Rectal smooth muscle tissue (tissue), 1 donor: ENCODE results near the gene IGFL2.
"Not testable (repeated sequence)": the region's sequence is repeated elsewhere in the genome, so short reads cannot be mapped to it uniquely, and the experiment has no call there.

Source experiments
- H3K27ac ChIP-seq: one replicate; pipeline ENCODE4 v1.7.0; 2013; ENCODE audit warnings: low read depth, low read length, inconsistent platforms
- H3K27me3 ChIP-seq: one replicate; pipeline ENCODE4 v1.7.0; 2013; ENCODE audit warnings: low read length; ENCODE audit not compliant: control insufficient read depth, insufficient read depth
- H3K36me3 ChIP-seq: one replicate; pipeline ENCODE4 v1.7.0; 2013; ENCODE audit warnings: low read length; ENCODE audit not compliant: control insufficient read depth, insufficient read depth
- H3K4me1 ChIP-seq: one replicate; pipeline ENCODE4 v1.7.0; 2013; ENCODE audit warnings: low read length; ENCODE audit not compliant: control insufficient read depth, insufficient read depth
- H3K4me3 ChIP-seq: one replicate; pipeline ENCODE4 v1.7.0; 2013; ENCODE audit warnings: low read length
- H3K9ac ChIP-seq: one replicate; pipeline ENCODE4 v1.7.0; 2013; ENCODE audit warnings: low read length

The IGFL2 gene

DNA sequence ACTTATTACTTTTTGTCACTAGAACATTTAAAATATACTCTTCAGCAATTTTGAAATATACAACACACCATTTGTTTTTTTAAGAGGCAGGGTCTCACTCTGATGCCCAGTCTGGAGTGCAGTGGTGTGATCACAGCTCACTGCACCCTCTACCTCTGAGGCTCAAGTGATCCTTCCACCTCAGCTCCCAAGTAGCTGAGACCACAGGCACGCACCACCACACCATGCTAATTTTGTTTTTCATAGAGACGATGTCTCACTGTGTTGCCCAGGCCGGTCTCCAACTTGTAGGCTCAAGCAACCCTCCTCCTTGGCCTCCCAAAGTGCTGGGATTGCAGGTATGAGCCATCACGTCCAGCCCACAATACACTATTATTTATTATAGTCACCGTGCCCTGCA, 2.6 kb downstream of the IGFL2 start:
- Histone ChIP-seq H3K27me3 (no peaks in the 10 kb centered on the region), H3K27ac (no peak overlapping the region), H3K4me1 (no peaks in the 10 kb centered on the region), H3K9ac (no peak overlapping the region), H3K4me3 (no peak overlapping the region), H3K36me3 (no peaks in the 10 kb centered on the region)

DNA sequence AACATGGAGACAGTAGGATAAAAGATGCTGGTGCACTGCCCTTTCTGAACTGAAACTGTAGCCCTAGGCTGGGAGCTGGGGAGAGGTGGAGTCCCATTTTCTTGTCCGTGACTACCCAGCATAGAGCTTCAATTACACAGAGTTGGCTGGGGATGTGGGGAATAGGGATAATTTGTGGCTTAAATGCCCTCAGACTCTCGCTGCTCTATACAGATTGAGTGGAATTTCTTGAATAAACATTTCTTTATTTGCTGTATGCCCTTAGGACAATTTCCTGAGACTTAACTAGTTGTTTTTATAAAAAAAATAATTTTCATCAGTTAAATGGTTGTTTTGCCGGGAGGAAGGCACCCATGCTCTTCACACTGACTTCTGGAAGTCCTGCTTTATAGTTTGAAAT, 7.2 kb downstream of the IGFL2 start:
- H3K36me3 ChIP-seq, result no peaks in the 10 kb centered on the region
- no peak overlapping the region for H3K9ac ChIP-seq
- H3K4me3 ChIP-seq, result no peak overlapping the region
- no peak overlapping the region for H3K27ac ChIP-seq
- H3K4me1 ChIP-seq, result no peaks in the 10 kb centered on the region
- no peaks in the 10 kb centered on the region for H3K27me3 ChIP-seq

DNA sequence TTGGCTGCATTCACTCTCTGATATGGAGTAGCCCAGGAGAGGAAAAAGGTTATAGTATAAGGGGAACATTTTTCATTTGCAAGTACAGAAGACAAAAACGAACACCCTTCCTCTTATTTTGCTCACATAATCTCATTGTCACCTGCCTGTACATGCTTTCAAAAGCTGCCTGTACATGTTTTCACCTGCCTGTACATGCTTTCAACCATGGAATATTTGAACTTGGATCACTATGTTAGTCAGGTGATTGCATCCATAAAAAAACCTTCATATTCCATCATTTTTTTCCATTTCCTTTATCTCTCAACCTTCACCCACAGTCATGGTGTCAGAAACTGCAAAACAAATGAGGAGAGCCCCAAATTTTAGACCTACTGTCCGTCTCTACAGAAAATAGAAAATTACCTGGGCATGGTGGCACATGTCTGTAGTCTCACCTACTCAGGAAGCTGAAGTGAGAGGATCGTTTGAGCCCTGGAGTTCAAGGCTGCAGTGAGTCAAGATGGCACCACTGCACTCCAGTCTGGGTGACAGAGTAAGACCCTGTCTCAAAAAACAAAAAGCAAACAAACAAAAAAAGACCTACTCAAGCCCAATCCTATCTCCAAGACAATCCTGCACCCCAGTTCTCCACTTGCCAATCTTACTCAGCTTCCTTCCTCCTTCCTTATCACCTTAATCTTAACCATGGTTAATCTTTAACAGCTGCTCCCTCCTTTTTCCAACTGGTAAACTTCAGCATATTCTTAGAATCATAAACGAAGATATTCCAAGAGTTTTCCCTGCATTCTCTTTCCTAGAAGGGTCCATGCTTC, 11.6 kb downstream of the IGFL2 start:
- Histone ChIP-seq H3K27ac (no peak overlapping the region), H3K9ac (no peak overlapping the region), H3K36me3 (no peaks in the 10 kb centered on the region)

DNA sequence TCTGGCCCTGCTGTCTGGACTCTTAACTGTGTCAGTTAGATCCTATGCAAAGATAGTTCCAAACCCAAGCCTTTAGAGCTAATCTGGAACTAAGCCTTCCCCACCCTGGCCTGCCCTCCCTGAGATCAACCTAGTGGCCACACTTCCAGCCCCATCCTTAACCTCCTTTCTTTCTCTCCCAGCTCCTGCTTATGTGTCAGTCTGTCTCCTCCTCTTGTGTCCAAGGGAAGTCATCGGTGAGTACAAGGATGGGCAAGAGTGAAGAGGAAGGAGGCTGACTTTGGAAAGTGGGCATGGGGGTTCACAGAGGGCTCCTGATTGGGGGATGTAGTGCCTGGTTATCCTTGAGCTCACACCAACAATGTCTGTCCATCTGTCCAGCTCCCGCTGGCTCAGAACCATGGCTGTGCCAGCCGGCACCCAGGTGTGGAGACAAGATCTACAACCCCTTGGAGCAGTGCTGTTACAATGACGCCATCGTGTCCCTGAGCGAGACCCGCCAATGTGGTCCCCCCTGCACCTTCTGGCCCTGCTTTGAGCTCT, 12.3 kb downstream of the IGFL2 start:
- H3K4me3 ChIP-seq, result no peak overlapping the region
- no peaks in the 10 kb centered on the region for H3K27me3 ChIP-seq
- no peaks in the 10 kb centered on the region for H3K4me1 ChIP-seq
- no peaks in the 10 kb centered on the region for H3K36me3 ChIP-seq
- H3K9ac ChIP-seq, result no peak overlapping the region
- no peak overlapping the region for H3K27ac ChIP-seq

More for the DNA sequence above, 11.6 kb downstream of the IGFL2 start:
- H3K4me3 ChIP-seq, result no peak overlapping the region
- H3K4me1 ChIP-seq, result no peaks in the 10 kb centered on the region
- no peaks in the 10 kb centered on the region for H3K27me3 ChIP-seq

DNA sequence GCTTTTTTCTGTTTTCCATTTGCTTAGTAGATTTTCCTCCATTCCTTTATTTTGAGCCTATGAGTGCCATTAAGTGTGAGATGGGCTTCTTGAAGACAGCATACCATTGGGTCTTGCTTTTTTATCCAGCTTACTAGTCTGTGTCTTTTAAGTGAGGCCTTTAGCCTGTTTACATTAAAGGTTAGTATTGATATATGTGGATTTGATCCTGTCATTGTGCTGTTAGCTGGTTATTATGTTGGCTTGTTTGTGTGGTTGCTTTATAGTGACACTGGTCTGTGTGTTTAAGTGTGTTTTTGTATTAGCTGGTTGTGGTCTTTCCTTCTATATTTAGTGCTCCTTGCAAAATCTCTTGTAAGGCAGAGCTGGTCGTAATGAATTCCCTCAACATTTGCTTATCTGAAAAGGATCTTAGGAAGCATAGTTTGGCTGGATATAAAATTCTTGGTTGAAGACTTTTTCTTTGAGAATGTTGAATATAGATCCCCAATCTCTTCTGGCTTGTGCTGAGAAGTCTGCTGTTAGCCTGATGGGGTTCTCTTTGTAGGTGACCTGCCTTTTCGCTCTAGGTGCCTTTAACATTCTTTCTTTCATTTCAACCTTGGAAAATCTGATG, 13.7 kb downstream of the IGFL2 start:
- H3K4me1 ChIP-seq, H3K27ac ChIP-seq, H3K36me3 ChIP-seq, H3K27me3 ChIP-seq, H3K4me3 ChIP-seq, H3K9ac ChIP-seq: not testable (repeated sequence)

DNA sequence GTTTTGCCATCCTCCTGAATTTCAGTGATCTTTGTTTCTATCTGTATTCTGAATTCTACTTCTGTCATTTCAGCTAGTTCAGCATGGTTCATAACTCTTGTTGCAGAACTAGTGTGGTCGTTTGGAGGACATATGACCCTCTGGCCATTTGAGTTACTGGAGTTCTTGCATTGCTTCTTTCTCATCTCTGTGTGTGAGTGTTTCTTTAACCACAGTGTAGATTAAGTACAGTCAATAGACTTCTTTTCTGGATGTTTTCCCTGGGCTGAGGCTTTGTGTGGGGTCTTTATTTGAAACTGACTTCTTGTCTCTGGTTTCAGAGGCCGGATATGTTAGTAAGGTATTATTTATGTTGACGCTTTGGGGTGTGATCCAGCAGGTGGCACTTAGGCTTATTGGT, 14.7 kb downstream of the IGFL2 start:
- Histone ChIP-seq H3K4me3 (no peak overlapping the region), H3K36me3 (no peaks in the 10 kb centered on the region), H3K4me1 (no peaks in the 10 kb centered on the region), H3K27ac (no peak overlapping the region), H3K27me3 (no peaks in the 10 kb centered on the region), H3K9ac (no peak overlapping the region)

DNA sequence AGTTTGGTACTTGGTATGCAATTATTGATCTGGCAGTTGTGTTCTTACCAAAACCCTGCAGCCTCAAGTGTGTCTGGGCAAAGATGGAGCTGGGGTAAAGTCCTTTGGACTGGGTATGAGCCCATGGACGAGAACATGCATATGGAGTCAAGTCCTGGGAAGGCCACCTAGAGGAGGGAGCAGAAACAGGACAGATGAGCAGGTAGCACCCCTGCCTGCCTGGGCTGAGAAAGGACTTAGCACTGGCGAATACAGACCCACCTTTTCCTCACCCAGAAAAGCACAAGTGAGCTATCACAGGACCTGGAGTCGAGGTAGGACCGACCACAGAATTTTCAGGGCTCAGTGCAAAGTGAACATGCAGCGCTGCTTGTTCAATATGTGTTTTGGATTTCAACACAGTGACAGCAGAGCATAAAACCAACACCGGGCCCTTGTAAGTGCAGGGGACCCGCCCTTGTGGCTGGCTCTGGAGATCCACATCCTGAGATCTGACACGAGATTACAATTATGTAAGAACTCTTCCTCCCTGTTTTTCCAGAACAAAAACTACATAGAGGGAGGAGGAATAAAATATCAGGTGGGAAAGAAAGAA, 25.9 kb downstream of the IGFL2 start:
- Histone ChIP-seq H3K36me3 (no peaks in the 10 kb centered on the region), H3K4me3 (no peak overlapping the region), H3K4me1 (no peaks in the 10 kb centered on the region)

DNA sequence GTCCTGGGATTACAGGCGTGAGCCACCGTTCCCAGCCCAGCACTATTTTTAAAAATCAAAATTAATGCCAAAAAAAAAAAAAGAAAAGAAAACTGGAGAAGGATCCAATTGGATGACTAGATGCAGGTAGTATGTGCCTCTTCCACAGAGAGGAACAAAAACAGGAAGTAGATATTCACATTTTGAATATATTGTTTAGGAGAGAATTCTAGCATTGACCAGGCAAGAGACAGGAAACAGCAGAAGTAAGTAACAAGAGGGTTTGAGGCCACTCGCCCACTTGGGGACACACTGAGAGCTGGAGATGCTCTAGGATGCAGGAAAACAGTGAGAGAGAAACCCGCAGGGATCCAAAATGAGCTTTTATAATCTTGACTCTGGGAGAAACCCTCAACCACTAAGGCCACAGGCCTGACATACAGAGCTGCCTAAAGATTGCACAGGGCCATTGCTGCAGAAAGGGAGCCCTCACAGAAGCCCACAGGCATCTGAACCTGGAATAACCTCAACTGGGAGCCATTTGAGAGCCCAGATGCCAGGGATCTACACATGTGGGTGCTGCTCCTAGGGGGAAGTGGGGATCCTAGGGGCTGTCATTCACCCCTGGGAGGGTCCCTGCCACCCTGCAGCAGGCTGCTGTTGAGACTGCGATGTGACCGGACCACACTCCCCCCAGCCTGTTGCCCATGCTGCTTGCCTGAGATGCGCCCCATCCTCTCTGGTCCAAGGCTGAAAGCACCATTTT, 28.2 kb downstream of the IGFL2 start:
- H3K27ac ChIP-seq, result no peak overlapping the region
- no peaks in the 10 kb centered on the region for H3K27me3 ChIP-seq
- no peaks in the 10 kb centered on the region for H3K4me1 ChIP-seq
- no peak overlapping the region for H3K4me3 ChIP-seq
- no peaks in the 10 kb centered on the region for H3K36me3 ChIP-seq
- H3K9ac ChIP-seq, result no peak overlapping the region

More for the DNA sequence above, 25.9 kb downstream of the IGFL2 start:
- no peak overlapping the region for H3K27ac ChIP-seq
- H3K9ac ChIP-seq, result no peak overlapping the region
- no peaks in the 10 kb centered on the region for H3K27me3 ChIP-seq

DNA sequence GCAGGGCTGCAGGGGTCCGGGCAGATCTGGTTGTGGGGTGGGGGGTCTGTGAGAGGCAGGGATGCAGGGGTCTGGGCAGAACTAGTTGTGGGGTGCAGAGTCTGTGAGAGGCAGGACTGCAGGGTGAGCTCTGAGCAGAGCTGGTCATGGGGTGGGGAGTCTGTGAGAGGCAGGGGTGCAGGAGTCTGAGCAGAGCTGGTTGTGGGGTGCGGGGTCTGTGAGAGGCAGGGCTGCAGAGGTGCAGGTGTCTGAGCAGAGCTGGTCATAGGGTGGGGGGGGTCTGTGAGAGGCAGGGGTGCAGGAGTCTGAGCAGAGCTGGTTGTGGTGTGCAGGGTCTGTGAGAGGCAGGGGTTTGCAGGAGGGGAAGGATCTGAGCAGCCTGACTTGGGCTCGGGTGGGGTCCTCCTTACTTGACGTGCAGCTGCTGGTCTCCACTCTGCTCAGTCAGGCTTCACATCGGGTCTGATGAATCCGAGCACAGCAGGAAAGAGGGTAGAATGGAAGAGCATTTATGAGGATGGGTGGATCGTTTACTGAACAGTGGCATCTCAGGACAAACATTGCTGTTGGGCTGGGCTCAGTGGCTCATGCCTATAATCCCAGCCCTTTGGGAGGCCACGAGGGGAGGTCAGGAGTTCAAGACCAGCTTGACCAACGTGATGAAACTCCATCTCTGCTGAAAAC, 31.2 kb downstream of the IGFL2 start:
- Histone ChIP-seq H3K27ac (no peak overlapping the region), H3K36me3 (no peaks in the 10 kb centered on the region), H3K4me3 (no peak overlapping the region), H3K9ac (no peak overlapping the region), H3K27me3 (no peaks in the 10 kb centered on the region), H3K4me1 (no peaks in the 10 kb centered on the region)

DNA sequence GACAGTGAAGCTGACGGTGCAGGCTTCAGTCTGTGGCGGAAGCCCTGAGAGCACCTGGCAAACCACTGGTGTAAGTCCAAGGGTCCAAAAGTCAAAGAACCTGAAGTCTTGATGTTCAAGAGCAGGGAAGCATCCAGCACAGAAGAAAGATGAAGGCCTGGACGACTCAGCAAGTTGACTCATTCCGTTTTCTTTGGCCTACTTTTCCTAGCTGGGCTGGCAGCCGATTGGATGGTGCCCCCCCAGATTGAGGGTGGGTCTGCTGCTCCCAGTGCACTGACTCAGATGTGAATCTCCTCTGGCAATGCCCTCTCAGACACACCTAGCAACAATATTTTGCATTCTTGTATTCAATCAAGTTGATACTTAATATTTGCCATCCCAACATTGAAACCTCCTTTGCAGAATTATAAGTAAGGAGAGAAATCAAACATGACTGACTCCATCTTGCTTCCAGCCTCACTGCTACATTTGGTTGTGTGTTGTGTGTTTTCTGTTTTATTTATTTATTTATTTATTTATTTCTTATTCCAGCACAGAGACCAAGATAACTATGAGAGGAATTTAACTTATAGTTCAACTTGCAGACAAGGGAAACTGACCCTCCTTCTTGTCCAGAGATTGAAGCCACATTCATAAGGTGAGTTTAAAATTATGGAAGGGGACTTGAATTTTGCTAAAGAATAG, 32.8 kb downstream of the IGFL2 start:
- Histone ChIP-seq H3K27ac (no peak overlapping the region), H3K9ac (no peak overlapping the region), H3K36me3 (no peaks in the 10 kb centered on the region)

DNA sequence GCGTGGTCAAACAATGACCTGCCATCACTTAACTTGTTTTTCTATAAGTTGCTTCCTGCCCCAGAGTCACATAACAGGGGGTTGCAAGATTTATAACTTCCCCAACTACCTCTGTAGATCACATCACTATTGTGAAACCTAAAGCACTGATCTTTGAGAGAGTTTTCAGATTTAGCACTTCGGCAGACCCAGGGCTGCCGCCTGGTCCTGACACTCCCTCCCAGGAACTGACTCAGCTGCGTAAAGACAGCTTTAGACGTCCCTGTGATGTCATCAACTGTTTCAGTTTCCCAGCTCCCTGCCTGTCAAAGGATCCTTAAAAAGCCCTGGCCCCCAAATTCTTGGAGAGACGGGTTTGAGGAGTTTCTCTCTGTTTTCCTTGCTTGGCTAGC, 33.3 kb downstream of the IGFL2 start:
- no peaks in the 10 kb centered on the region for H3K4me1 ChIP-seq
- no peaks in the 10 kb centered on the region for H3K36me3 ChIP-seq

More for the DNA sequence above, 32.8 kb downstream of the IGFL2 start:
- no peaks in the 10 kb centered on the region for H3K4me1 ChIP-seq
- H3K27me3 ChIP-seq, result no peaks in the 10 kb centered on the region
- no peak overlapping the region for H3K4me3 ChIP-seq

More for the DNA sequence above, 33.3 kb downstream of the IGFL2 start:
- no peak overlapping the region for H3K4me3 ChIP-seq
- no peaks in the 10 kb centered on the region for H3K27me3 ChIP-seq
- no peak overlapping the region for H3K27ac ChIP-seq
- H3K9ac ChIP-seq, result no peak overlapping the region
